ENCODE data around the gene KIFAP3.

GRCh38 chr1:169924829-169925228 lies 149.7 kb downstream of the KIFAP3 start:
- TF ChIP-seq CTCF (IDR thresholded peaks at IDR 0.05; ENCODE audit: low read depth, low read length, poor library complexity, severe bottlenecking) (no peak), EZH2phosphoT487 (IDR thresholded peaks at IDR 0.05; ENCODE audit: borderline replicate concordance, low read length) (no peak)
